ENCODE data around the gene NFATC1. TPM values are rescaled to one million over a fixed set of nuclear protein-coding genes. Genes with fewer than 3 reads are reported as not detected.

The NFATC1 gene
- total RNA-seq, 1 experiment from 2014 or later, result 3.4 TPM

GRCh38 chr18:79445696-79446561 lies 50.2 kb downstream of the NFATC1 start:
- Histone ChIP-seq H3K4me1 (replicated peaks) (peaks cover 38% of the 10 kb centered on the region), H3K27ac (no peak overlapping the region), H3K27me3 (replicated peaks) (no peaks in the 10 kb centered on the region), H3K36me3 (no peaks in the 10 kb centered on the region), H3K4me3 (no peak overlapping the region), H3K9me3 (replicated peaks) (no peaks in the 10 kb centered on the region)
- DNase-seq (ENCODE audit: low read depth in 1 of 2, low spot score in 2 of 2), result no peak

- Histone ChIP-seq H3K9me3 (replicated peaks) (no peaks in the 10 kb centered on the region), H3K27ac (no peak overlapping the region), H3K4me3 (no peak overlapping the region), H3K36me3 (no peaks in the 10 kb centered on the region), H3K4me1 (replicated peaks) (peaks cover 39% of the 10 kb centered on the region), H3K27me3 (replicated peaks) (no peaks in the 10 kb centered on the region)
- no peak for DNase-seq (ENCODE audit: low read depth in 1 of 2, low spot score in 2 of 2)
Observed at GRCh38 chr18:79446931-79447330, 51.2 kb downstream of the NFATC1 start.

- H3K27me3 ChIP-seq (replicated peaks), result no peaks in the 10 kb centered on the region
- no peak overlapping the region for H3K4me3 ChIP-seq
- no peaks in the 10 kb centered on the region for H3K9me3 ChIP-seq (replicated peaks)
- peak in 1 of 2 experiments; percentile 35 for DNase-seq (ENCODE audit: low read depth in 1 of 2, low spot score in 2 of 2)
- H3K36me3 ChIP-seq, result no peaks in the 10 kb centered on the region
- H3K27ac ChIP-seq, result no peak overlapping the region
- peaks cover 39% of the 10 kb centered on the region for H3K4me1 ChIP-seq (replicated peaks)
Observed at GRCh38 chr18:79447703-79448367, 52.1 kb downstream of the NFATC1 start.

GRCh38 chr18:79448621-79449020 lies 52.9 kb downstream of the NFATC1 start:
- H3K27ac ChIP-seq, result no peak overlapping the region
- no peaks in the 10 kb centered on the region for H3K9me3 ChIP-seq (replicated peaks)
- no peaks in the 10 kb centered on the region for H3K36me3 ChIP-seq
- H3K4me3 ChIP-seq, result no peak overlapping the region
- DNase-seq (ENCODE audit: low read depth in 1 of 2, low spot score in 2 of 2), result no peak
- H3K27me3 ChIP-seq (replicated peaks), result no peaks in the 10 kb centered on the region
- peaks cover 39% of the 10 kb centered on the region for H3K4me1 ChIP-seq (replicated peaks)

GRCh38 chr18:79449551-79450288 lies 54.0 kb downstream of the NFATC1 start:
- Histone ChIP-seq H3K36me3 (no peaks in the 10 kb centered on the region), H3K4me3 (no peak overlapping the region), H3K27ac (no peak overlapping the region), H3K4me1 (replicated peaks) (peaks cover 47% of the 10 kb centered on the region), H3K9me3 (replicated peaks) (no peaks in the 10 kb centered on the region), H3K27me3 (replicated peaks) (no peaks in the 10 kb centered on the region)
- DNase-seq (ENCODE audit: low read depth in 1 of 2, low spot score in 2 of 2), result peak; percentile 55 to 71

- Histone ChIP-seq H3K4me1 (replicated peaks) (peaks cover 45% of the 10 kb centered on the region), H3K36me3 (no peaks in the 10 kb centered on the region), H3K9me3 (replicated peaks) (no peaks in the 10 kb centered on the region), H3K4me3 (no peak overlapping the region), H3K27ac (no peak overlapping the region), H3K27me3 (replicated peaks) (no peaks in the 10 kb centered on the region)
- no peak for DNase-seq (ENCODE audit: low read depth in 1 of 2, low spot score in 2 of 2)
Observed at GRCh38 chr18:79450289-79451080, 54.8 kb downstream of the NFATC1 start.

GRCh38 chr18:79451237-79452125 lies 55.8 kb downstream of the NFATC1 start:
- Histone ChIP-seq H3K9me3 (replicated peaks) (no peaks in the 10 kb centered on the region), H3K4me1 (replicated peaks) (peaks cover 39% of the 10 kb centered on the region), H3K27me3 (replicated peaks) (no peaks in the 10 kb centered on the region), H3K27ac (no peak overlapping the region), H3K4me3 (no peak overlapping the region), H3K36me3 (no peaks in the 10 kb centered on the region)
- DNase-seq (ENCODE audit: low read depth in 1 of 2, low spot score in 2 of 2), result no peak

- peaks cover 32% of the 10 kb centered on the region for H3K4me1 ChIP-seq (replicated peaks)
- H3K36me3 ChIP-seq, result no peaks in the 10 kb centered on the region
- H3K27ac ChIP-seq, result no peak overlapping the region
- H3K4me3 ChIP-seq, result no peak overlapping the region
- H3K27me3 ChIP-seq (replicated peaks), result no peaks in the 10 kb centered on the region
- DNase-seq (ENCODE audit: low read depth in 1 of 2, low spot score in 2 of 2), result no peak
- no peaks in the 10 kb centered on the region for H3K9me3 ChIP-seq (replicated peaks)
Observed at GRCh38 chr18:79452190-79452990, 56.7 kb downstream of the NFATC1 start.

GRCh38 chr18:79452991-79453645 lies 57.4 kb downstream of the NFATC1 start:
- Histone ChIP-seq H3K4me1 (replicated peaks) (peaks cover 30% of the 10 kb centered on the region), H3K36me3 (no peaks in the 10 kb centered on the region), H3K27ac (no peak overlapping the region), H3K27me3 (replicated peaks) (no peaks in the 10 kb centered on the region), H3K4me3 (no peak overlapping the region), H3K9me3 (replicated peaks) (no peaks in the 10 kb centered on the region)
- no peak for DNase-seq (ENCODE audit: low read depth in 1 of 2, low spot score in 2 of 2)

GRCh38 chr18:79453816-79454735 lies 58.3 kb downstream of the NFATC1 start:
- no peak overlapping the region for H3K4me3 ChIP-seq
- no peak overlapping the region for H3K27ac ChIP-seq
- no peaks in the 10 kb centered on the region for H3K27me3 ChIP-seq (replicated peaks)
- H3K9me3 ChIP-seq (replicated peaks), result no peaks in the 10 kb centered on the region
- DNase-seq (ENCODE audit: low read depth in 1 of 2, low spot score in 2 of 2), result no peak
- H3K36me3 ChIP-seq, result no peaks in the 10 kb centered on the region
- H3K4me1 ChIP-seq (replicated peaks), result peaks cover 38% of the 10 kb centered on the region

- DNase-seq (ENCODE audit: low read depth in 1 of 2, low spot score in 2 of 2), result no peak
- no peaks in the 10 kb centered on the region for H3K36me3 ChIP-seq
- H3K27me3 ChIP-seq (replicated peaks), result no peaks in the 10 kb centered on the region
- peaks cover 40% of the 10 kb centered on the region for H3K4me1 ChIP-seq (replicated peaks)
- H3K9me3 ChIP-seq (replicated peaks), result no peaks in the 10 kb centered on the region
- no peak overlapping the region for H3K27ac ChIP-seq
- H3K4me3 ChIP-seq, result no peak overlapping the region
Observed at GRCh38 chr18:79455261-79455660, 59.5 kb downstream of the NFATC1 start.
